GM18907 (cell line): ENCODE results near the gene GPC5.
"Not testable (repeated sequence)": the region's sequence is repeated elsewhere in the genome, so short reads cannot be mapped to it uniquely, and the experiment has no call there.

Experiments used
- ATAC-seq: cut with Tn5 transposase; IDR thresholded peaks from one replicate; pipeline ENCODE4 v1.9.1; 2021; ENCODE audit warnings: mild to moderate bottlenecking, moderate library complexity; ENCODE audit not compliant: unreplicated experiment

GPC5 gene

DNA sequence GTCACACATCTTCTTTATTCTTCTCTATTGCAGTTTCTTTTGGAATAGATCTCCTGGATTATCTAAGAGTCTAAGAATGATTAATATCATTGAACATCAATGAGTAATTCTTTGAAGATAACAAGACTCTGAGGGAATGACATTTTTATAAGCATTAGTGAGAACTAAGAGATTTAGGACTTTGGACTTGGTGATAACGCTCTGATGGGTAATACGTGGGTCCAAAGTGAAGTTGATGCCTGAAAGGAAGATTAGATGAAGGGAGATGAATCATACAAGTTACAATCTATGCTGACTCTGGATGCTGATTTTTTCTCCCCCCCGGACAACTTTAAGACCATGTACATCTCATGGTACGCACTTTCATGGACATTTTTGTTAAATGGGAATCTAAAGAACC is 364.5 kb downstream of the GPC5 start:
- no peak for ATAC-seq

DNA sequence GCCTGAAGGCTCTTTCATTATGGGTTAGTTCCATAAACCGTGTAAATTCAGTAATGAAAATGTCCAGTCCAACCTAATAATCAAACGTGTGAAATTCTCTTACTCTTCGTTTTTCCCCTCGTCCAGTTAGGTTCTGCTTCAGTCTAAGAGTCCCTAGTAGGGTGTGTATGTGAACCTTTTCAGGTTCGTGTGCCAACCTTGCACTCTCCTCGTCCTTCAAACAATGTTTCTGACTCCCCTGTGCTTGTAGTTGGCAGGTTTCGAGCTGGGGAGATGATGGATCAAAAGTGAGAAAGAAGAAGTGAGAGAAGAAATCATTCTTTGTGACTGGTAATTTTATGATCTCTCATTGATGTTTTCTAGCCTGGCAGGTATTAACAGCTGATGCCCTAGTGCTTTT is 366.1 kb downstream of the GPC5 start:
- no peak for ATAC-seq

DNA sequence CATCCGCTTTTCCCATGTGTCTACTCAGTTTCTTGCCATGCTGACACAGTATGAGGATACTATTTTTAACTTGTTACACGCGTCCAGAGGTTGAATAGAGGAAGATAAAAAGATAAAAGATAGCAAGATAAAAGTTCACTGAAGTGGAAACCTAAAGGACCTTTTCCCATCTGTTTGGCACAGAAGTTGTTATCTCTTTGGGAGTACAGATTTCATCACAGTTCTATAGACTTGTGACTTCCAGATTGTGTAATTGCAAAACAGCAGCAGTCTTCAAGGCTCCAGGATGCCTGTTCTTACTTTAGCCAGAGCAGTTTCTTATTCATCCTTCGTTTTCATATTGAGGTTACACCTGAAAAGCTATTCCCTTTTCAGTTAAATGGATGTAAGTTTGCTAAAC is 369.2 kb downstream of the GPC5 start:
- no peak for ATAC-seq

DNA sequence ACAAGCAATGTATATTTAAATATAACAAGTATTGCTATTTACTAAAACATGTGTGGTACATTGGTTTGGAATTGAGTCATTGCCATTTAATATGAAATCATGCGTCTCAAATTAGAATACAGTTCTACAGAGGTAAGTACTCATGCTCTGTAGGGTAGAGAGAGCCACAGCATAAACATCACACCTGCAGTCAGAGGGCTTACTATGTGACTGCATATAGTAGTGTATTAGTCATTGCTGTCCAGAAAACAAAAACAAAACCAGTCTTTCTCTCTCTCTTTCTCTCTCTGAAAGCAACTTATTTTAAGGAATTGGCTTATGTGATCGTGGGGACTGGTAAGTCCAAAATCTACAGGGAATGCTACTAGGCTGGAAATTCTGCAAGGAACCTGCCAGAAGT is 370.3 kb downstream of the GPC5 start:
- no peak for ATAC-seq

DNA sequence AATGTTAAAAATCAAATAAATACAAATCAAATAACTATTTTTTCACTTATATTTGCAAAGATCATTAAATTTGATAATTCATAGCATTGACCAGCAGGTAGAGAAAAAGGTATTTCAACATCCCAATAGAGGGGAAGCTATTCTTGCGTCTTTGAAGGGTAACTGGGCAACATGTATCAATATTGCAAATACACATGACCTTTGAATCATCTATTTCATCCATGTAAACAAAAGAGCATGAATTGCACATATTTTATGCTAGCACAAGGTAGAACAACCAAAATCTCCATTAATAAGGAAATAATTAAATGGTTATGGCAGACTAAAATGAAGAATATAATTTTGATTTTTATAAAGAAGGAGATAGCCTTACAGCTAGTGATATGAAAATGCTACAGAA is 372.8 kb downstream of the GPC5 start:
- no peak for ATAC-seq

DNA sequence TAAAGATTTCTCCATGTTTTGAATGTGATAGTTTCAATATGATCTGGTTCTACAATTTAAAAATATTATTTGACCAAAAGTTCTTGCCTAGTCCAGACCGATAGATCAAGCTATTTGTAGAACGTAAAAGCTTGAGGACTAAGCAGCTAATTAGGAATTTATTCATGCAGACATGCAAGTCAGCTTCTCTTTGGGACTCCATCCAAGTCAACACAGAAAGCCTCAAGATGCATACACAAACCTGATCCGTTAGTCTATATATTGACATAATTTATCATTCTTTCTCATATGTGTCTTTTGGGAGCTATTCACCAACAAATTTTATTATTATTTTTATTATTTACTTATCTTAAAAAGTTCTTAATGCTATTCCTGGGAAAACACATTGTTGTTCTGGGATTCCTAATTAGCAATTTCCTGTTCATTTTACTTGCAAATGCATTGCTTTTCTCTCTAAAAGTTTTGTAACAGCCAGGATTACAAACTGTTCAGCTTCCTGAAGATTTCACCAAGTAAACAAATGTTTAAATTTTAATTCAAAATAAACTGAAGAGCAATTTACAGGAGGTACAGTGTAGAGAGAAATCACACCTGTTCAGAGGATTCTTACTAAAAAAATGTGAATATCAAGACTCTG is 375.3 kb downstream of the GPC5 start:
- no peak for ATAC-seq

DNA sequence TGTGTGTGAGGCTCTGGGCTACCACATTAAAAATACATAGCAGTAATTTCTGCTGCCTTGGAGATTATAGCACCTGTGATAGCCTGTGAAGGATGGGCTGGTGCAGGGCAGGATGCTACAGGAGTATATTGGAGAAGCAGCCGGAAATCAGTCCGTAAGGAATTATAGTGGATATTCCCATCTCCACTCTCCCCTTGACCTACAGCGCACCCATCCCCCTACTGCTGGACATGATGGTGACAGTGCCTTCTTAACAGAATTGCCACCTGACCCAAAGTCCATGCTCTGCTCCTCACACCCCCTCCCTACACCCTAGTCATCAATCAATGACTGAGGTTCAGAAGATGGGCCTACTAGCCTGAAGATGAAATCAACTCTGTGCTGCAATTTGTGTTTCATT is 376.0 kb downstream of the GPC5 start:
- no peak for ATAC-seq

DNA sequence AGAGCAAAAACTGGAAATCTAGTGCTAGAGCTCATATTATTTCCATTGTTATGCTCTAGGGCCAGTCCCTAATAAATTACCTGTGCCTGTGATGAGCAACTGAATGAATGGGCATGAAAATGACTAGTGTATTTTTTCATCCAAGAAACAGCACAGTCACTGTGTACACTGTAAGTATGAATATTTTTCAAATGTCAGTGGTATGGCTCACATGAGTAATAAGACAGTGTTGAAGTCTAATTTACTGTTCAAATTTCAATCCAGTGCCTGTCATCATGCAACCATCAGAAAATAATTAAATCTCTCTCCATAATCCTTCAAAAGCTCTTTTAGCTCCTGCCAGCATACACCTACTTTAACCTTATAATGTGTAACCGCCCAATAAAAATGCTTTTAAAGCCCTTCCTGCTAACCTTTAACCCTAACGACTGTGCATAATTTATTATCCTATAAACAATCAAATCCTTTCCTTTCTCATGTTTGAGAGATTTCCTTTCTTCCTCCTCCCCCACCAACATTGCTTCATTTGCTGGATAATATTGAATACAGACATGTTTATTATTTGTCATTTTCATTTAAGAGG is 378.3 kb downstream of the GPC5 start:
- no peak for ATAC-seq

DNA sequence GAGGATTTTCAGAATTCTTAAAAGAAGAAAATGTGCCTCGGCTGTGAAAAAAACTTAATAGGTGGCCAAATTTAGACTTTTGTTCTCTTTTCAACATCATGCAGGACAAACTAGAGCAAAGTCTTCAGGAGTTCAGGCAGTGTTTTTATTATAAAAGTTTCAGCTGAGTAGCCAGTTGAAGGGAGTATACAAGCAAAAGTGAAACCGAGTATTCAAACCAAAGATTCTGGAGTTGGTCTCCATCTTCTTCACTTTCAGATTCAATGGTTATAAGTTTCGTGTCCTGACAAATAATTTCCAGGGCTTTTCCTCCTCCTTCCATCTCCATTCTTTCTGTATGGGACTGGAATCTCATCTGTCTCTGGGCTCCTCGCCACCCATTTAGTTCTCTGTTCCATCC is 379.7 kb downstream of the GPC5 start:
- no peak for ATAC-seq

DNA sequence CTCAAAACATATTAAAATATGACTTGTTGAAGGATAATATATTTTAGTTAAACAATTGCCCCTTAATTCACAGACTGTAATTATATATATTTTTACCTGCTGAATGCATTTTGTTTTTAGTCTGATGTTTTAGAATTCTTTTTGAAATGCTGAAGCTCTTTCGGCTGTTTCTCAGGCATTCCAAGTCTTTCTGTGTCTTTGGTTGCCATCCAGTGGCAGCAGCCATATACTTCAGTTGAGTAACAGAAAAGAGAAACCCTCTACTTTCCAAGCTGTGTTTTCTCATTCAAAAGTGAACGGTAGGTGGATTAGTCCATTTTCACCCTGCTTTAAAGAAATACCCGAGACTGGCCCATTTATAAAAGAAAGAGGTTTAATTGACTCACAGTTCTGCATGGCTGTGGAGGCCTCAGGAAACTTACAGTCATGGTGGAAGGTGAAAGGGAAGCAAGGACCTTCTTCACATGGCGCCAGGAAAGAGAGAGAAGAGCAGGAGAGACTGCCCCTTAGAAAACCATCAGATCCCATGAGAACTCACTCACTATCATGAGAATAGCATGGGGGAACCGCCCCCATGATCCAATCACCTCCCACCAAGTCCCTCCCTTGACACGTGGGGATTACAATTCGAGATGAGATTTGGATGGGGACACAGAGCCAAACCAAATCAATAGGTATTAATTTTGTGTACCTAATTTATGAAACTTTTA is 383.7 kb downstream of the GPC5 start:
- not testable (repeated sequence) for ATAC-seq

DNA sequence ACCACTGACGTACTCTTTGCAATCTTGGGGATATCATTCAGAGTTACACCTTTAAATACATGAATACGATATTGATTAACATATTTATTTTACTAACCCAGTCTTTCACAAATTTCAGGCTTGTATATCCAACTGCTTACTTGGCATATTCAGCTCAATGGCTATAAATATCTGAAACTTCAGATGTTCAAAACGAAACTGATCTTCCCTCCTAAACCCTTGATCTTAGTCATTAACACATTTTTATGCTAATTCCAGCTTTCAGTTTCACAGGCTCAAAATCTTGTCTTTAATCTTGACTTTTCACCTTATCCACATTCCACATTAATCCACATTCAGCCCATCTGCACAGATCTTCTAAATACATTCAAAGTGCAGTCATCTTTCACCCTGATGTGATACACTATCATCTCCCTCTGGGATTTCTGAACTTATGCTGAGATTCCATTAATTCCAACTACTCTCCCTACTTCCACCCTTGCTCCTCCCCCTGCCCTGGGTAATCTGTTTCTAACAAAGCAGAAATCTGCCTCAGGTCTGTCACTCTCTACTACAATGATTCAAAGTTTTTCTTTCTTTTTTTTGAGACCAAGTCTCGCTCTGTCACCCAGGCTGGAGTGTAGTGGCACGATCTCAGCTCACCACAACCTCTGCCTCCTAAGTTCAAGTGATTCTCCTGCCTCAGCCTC is 387.2 kb downstream of the GPC5 start:
- ATAC-seq: peak; percentile 94

DNA sequence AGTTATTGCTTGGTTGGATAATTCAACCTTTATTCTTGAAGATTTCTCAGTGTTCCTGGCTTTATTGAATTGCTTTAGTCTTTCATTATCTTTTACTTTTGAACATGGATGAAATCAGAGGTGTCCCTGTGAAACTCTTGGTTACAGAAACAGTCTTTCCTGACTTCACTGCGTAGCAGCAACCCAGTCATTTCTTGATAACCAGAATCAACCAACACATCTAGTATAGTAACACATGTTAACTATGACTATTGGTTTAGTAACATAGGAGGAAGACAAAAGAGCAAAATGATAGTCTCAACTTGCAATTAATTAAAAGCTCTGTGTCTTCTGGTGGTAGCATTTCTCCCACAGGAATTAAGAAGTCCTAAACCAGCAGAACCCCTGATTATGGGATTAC is 393.6 kb downstream of the GPC5 start:
- ATAC-seq: no peak

DNA sequence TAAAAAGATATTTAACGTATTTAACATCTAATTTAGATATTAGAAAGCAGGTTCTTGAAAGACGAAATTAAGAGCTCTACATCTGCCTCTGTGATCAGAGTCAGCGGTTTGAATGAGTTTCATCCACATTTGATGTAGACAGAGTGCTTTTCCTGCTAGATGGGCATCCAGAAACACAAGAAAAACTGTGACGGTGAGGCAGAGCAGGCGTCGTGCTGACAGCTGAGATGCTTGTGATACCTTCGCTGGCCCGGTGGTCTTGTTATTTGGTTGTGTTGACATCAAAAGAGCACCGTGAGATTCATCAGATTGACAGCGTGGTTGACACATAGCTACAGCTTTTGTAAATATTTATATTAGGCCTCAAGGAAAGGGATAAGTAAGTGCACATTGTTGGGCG is 399.1 kb downstream of the GPC5 start:
- ATAC-seq: no peak

DNA sequence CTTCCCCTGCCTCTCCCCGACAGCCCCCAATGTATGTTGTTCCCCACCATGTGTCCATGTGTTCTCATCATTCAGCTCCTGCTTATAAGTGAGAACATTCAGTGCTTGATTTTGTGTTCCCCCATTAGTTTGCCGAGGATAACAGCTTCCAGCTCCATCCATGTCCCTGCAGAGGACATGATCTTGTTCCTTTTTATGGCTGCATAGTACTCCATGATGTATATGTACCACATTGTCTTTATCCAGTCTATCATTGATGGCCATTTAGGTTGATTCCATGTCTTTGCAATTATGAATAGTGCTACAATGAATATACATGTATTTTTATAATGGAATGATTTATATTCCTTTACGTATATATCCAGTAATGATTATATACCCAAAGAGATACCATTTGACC is 399.9 kb downstream of the GPC5 start:
- ATAC-seq: not testable (repeated sequence)

DNA sequence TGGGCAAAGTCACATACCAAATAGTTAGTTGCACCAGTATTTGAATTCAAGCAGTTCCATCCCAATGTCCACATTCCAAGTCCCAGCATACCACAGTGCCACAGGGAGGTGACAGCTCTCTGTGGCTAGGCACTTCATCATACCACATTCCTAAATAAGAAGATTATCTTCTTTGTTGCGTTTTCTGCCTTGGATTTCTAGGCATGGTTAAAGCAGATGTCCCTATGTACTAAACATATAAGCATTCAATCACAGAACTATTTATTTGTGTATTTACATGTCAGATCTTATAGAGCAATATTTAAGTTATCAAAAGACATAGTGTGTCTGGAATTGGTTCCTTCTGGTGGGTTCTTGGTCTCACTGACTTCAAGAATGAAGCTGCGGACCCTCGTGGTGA is 403.4 kb downstream of the GPC5 start:
- not testable (repeated sequence) for ATAC-seq

DNA sequence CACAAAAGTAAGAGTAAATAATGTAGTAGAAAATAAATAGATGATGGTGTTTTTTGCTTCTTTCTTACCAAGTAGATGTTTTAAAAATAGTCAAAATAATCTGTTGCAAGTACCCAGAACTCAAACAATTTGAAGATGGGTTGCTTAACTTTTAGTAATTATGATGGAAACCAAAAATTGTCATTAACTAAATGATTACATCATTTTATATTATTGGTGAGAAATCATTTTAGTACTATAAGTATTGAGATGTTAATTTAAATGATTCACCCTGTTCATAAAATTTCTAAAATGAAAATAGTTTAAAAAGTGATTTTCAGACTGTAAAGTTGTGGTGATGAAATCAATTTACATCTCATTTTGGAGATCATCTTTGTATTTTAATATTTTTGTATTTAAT is 404.5 kb downstream of the GPC5 start:
- no peak for ATAC-seq

DNA sequence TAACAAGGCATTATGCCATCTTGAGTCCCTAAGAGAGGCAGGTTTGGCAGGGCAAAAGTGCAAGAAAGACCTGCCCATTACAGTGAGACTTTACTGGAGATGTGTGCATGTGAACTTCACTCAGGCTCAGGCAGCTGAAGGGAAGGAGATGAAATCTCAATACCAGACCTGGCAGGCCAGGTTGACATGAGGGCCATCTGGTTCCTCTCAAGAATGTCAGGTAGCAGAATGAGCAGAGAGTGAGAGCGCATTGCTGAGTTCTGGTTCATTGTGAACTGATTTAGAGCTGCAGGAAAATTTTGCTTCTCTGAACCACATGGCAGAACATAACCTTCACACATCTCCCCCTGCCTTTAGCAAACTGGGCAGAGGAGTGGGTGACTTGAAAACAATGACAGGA is 406.3 kb downstream of the GPC5 start:
- ATAC-seq: no peak

DNA sequence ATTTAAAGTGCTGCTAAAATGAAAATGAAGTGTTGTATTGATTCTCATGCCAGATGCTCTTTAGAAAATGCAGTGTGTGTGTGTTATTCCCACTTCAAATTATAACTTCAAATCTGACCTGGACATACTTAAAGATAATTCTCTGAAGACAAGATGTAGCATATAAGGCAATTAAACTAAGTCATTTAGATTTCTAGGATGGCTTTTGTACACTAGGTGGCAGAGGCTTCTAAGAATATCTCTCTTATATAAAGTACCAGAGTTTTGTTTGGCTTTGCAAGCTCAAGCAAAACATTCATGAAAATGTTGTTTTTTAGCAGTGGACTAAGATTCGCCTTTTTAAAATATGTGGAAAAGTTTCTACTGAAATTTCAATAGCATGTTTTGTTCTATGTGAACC is 407.2 kb downstream of the GPC5 start:
- no peak for ATAC-seq

DNA sequence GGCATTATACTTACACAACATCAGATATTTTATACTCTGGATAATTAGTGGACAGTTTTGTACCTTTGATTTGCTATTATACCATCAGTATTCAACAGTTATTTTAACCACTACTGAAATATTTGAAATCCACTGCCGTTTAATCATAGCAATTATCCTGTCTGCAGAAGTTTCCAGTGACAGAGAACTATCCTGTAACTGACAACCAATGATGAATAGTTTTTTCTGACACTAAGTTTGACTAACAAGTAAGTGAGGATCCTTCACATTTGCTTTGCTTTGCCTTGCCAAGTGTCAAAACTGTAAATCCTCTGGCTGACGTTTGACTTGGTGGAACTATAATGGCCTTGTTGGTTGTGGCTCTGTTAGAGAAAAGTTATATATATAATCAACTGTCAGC is 410.7 kb downstream of the GPC5 start:
- no peak for ATAC-seq

DNA sequence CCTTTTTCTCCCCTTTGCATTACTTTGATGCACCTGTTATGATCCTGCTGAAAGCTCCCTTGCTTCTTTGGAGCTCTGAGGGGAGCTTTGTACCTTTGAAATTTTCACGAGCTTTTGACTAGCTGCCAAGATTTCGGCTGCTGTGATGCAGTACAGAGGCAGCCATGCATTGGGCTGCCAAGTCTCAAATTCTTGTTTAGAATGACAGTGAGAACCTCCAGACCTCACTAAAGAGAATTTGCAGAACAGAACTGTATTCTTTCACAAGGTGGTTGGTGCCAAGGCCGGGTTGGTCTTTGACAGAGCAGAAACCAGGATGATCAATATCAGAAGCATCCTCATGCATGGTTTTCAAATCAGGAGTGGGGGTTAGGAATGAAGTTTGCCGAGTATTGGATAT is 414.8 kb downstream of the GPC5 start:
- no peak for ATAC-seq

DNA sequence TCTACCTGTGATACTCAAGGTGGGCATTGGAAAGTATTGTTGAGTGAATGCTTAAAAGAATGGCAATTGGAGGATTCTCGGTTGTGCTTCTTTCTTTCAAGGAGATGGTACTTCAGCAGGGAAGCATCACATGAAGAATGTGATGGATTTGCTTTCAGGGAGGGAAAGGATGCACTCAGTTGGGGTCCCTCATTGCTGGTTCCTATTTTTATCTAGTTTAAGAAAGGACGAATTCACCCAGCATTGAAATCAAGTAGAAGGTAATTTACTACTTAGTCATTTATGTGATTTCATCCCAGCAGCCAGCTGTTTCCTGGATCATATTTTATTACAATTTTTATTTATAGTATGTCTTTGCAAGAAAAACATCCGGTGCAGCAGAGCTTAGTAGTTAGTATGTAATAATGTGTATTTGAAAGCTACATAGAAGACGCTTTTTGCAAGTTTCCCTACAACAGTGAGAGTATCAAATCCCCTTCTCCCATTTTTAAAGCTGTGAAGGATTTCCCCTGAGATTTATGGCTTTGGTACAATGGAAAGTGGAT is 417.9 kb downstream of the GPC5 start:
- ATAC-seq: no peak

DNA sequence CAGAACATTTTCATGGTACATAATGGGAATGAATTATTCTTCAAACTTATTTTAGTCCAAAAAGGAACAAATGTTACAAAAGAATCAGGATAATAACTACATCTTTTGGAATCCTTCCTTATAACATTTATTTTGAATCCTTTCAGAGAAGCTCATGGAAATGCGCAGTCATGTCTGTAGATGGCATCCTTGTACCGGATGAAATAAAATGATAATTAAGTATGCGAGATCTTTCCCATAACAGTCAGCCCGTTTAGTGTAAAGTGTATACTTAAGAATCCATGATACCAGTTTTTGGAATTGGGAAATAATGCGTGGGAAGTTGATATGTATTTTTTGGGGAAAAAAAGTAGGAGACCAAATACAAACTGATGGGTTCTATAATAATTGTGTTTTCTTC is 418.8 kb downstream of the GPC5 start:
- ATAC-seq: no peak
